DOHH2 (cell line): Measurements from ENCODE around the gene GAPDHS.

ENCODE experiments used
- H3F3A ChIP-seq: fragments of 200-600 bp; sonication (generic), shearing (Covaris generic); 2 replicates; pipeline ENCODE4 v1.6.0; 2016; ENCODE audit warnings: antibody characterized with exemption, mild to moderate bottlenecking; ENCODE audit not compliant: control insufficient read depth, insufficient read depth
- H3K27ac ChIP-seq: fragments of 200-600 bp; sonication (generic); 2 replicates; pipeline ENCODE4 v1.5.1; 2014; ENCODE audit warnings: low read depth, mild to moderate bottlenecking, low read length, moderate library complexity
- H3K27me3 ChIP-seq: fragments of 200-600 bp; sonication (generic); 2 replicates; pipeline ENCODE4 v1.6.1; 2014; ENCODE audit warnings: mild to moderate bottlenecking, low read length, mixed read lengths; ENCODE audit not compliant: control insufficient read depth
- H3K36me3 ChIP-seq: fragments of 200-600 bp; sonication (generic); 2 replicates; pipeline ENCODE4 v1.6.1; 2014; ENCODE audit warnings: mild to moderate bottlenecking, low read length, moderate library complexity, mixed read lengths; ENCODE audit not compliant: control insufficient read depth
- H3K4me1 ChIP-seq: fragments of 200-600 bp; sonication (generic); 2 replicates; pipeline ENCODE4 v1.6.1; 2014; ENCODE audit warnings: mild to moderate bottlenecking, low read length, mixed read lengths; ENCODE audit not compliant: control insufficient read depth
- H3K4me2 ChIP-seq: fragments of 200-600 bp; sonication (generic); 2 replicates; pipeline ENCODE4 v1.6.0; 2014; ENCODE audit warnings: mild to moderate bottlenecking, low read length, moderate library complexity
- H3K4me3 ChIP-seq: fragments of 200-600 bp; sonication (generic); 2 replicates; pipeline ENCODE4 v1.5.1; 2014; ENCODE audit warnings: mild to moderate bottlenecking, low read length, mixed read lengths
- H3K79me2 ChIP-seq: fragments of 200-600 bp; sonication (generic); 2 replicates; pipeline ENCODE4 v1.6.1; 2014; ENCODE audit warnings: mild to moderate bottlenecking, low read length, mixed read lengths; ENCODE audit not compliant: control insufficient read depth
- H3K9me2 ChIP-seq: fragments of 200-600 bp; sonication (generic); replicated peaks from 2 replicates; pipeline ENCODE4 v1.6.1; 2014; ENCODE audit warnings: mild to moderate bottlenecking, low read length, mixed read lengths; ENCODE audit not compliant: control insufficient read depth
- H3K9me3 ChIP-seq: fragments of 200-600 bp; sonication (generic); 2 replicates; pipeline ENCODE4 v1.6.1; 2014; ENCODE audit warnings: antibody characterized with exemption, low read length, mixed read lengths; ENCODE audit not compliant: control insufficient read depth, insufficient read depth
- H4K20me1 ChIP-seq: fragments of 200-600 bp; sonication (generic); 2 replicates; pipeline ENCODE4 v1.6.0; 2014; ENCODE audit warnings: low read depth, mild to moderate bottlenecking, antibody characterized with exemption, low read length, moderate library complexity; ENCODE audit not compliant: control insufficient read depth, insufficient read depth
- CTCF ChIP-seq: fragments of 200-600 bp; sonication (generic); IDR thresholded peaks from one replicate; pipeline ENCODE4 v1.5.1; 2014; ENCODE audit warnings: antibody characterized with exemption, mild to moderate bottlenecking, low read depth, low read length; ENCODE audit not compliant: poor library complexity, severe bottlenecking
- EZH2phosphoT487 ChIP-seq: fragments of 200-600 bp; sonication (generic); IDR thresholded peaks from 2 replicates; pipeline ENCODE4 v1.6.1; 2017; ENCODE audit warnings: borderline replicate concordance, mild to moderate bottlenecking, antibody characterized with exemption, low read length, moderate library complexity, mixed read lengths

The GAPDHS gene

GRCh38 chr19:35562776-35563175 is 29.5 kb downstream of the GAPDHS start:
- Histone ChIP-seq H3K27me3 (peaks cover 19% of the 10 kb centered on the region), H3K27ac (no peak overlapping the region), H3K36me3 (no peaks in the 10 kb centered on the region), H3K9me2 (no peaks in the 10 kb centered on the region), H3K4me1 (peaks cover 11% of the 10 kb centered on the region), H3K4me2 (no peak overlapping the region), H3F3A (no peaks in the 10 kb centered on the region), H3K79me2 (no peaks in the 10 kb centered on the region), H4K20me1 (no peaks in the 10 kb centered on the region; the same call in 1 of the 2 replicates), H3K4me3 (no peak overlapping the region), H3K9me3 (no peaks in the 10 kb centered on the region)
- no peak for TF ChIP-seq EZH2phosphoT487
- TF ChIP-seq CTCF: no peak

DNA sequence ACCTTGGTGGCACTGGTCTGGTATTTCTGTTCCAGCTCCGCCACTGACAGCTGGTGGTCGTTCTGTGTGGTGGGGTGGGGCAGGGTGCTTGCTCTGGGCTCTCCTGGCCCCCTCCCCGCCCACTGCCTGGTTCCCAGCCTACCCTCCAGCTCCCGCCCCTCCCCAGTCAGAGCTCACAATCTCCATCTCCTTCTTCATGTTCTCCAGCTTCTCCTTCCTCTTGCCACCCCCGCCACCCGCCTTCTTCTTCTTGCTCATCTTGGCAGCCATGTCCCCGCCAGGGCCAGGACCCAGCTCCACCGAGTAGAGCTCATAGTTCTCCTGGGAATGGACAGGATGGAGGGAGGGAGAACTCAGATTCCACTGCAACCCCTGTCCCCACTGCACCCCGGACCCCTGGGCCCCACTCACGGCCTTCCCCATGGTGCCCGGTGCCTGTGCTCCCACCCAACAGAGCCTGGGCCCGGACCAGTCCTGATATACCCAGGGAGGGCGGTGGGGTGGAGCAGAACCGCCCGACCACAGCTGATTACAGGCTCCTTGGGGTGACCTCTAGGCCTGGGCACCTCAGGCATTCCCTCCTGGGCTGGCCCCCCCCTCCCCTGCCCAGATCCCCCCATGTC is 30.1 kb downstream of the GAPDHS start, which contains the start of gene ATP4A:
Gene ATP4A, minus strand, starts transcription at position 452 of the 623 bp plus-strand sequence. Its CDS starts 29 bp downstream, at position 423.
- Histone ChIP-seq H3K27ac (no peak within 1 kb of the TSS), H3K4me1 (peaks cover 11% of the 10 kb centered on the region), H3K4me2 (no peak within 1 kb of the TSS), H3F3A (no peaks in the 10 kb centered on the region), H3K79me2 (no peaks in the 10 kb centered on the region), H4K20me1 (no peaks in the 10 kb centered on the region; the same call in 1 of the 2 replicates), H3K36me3 (no peaks in the 10 kb centered on the region), H3K27me3 (peaks cover 19% of the 10 kb centered on the region), H3K4me3 (no peak within 1 kb of the TSS), H3K9me3 (no peaks in the 10 kb centered on the region), H3K9me2 (no peaks in the 10 kb centered on the region)
- TF ChIP-seq EZH2phosphoT487: no peak
- TF ChIP-seq CTCF: no peak

DNA sequence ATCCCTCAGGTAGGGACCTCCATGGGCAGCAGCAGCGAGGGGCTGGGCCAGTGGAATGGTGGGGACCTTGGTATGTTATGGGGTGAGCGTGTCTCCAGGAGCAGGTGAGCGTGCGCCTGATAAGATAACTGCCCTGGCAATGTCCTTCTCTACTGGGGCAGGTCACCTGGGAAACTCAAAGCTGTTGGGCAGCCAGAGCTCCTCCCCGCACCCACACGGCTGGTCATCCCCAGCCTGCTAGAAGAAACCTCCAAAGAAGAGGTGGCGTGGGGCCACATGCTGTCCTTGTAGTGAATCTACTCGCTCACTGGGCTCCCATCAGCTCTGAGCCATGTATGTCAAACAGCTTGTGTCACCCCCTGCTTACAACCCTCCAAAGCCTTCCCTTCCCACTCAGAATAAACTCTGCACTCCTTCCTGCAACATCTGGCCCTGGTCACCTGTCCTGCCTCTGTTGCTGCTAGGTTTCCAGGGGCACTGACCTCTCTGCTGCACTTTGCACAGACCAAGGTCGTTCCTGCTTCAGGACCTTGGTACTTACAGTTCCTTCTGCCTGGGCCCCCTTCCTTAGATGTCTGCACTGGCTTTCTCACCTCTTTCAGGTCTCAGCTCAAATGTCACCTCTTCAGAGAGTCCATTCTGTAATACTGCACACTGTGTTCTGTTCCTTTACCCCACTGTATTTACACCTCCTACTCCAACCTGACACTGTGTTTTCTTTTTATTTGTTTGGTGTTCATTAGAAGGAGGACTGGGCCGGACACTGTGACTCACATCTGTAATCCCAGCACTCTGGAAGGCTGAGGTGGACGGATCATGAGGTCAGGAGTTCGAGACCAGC is 32.0 kb downstream of the GAPDHS start:
- Histone ChIP-seq H4K20me1 (no peaks in the 10 kb centered on the region), H3F3A (no peaks in the 10 kb centered on the region), H3K9me3 (no peaks in the 10 kb centered on the region)

More for the DNA sequence above, 32.0 kb downstream of the GAPDHS start:
- Histone ChIP-seq H3K27me3 (peaks cover 14% of the 10 kb centered on the region), H3K79me2 (no peaks in the 10 kb centered on the region), H3K27ac (no peak overlapping the region), H3K36me3 (no peaks in the 10 kb centered on the region), H3K4me3 (no peak overlapping the region), H3K9me2 (no peaks in the 10 kb centered on the region), H3K4me1 (no peaks in the 10 kb centered on the region), H3K4me2 (no peak overlapping the region)
- no peak for TF ChIP-seq CTCF
- no peak for TF ChIP-seq EZH2phosphoT487
